GM12873 (cell line): Measurements from ENCODE around the gene FAU.

ENCODE experiments used
- TF ChIP-seq, protein P1 (sequence below): IDR thresholded peaks from 2 replicates; pipeline ENCODE4 v1.5.1; 2012; ENCODE audit warnings: low read depth, mild to moderate bottlenecking, moderate library complexity, low read length, control low read depth; ENCODE audit not compliant: insufficient read depth; ENCODE audit errors: missing control alignments

FAU gene

DNA sequence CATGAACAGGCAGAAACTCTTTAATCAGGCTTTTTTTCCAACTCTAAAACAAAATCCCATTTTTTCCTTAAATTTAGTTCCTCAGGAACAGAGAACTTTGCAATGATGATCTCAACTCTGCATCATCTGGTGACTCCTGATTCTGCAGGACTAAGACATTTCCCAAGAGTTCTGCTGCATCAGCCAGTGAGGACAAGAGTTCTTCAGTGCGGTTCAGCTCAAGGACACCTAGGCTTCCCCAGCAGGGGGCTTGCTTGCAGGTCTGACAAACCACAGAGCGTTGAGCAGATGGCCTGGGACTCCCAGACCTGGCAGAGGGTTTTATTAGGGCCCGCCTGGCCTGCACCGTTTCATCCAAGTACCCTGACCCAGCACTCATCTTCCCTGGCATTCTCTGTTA lies 44.5 kb downstream of the FAU start:
- TF ChIP-seq, protein P1, sequence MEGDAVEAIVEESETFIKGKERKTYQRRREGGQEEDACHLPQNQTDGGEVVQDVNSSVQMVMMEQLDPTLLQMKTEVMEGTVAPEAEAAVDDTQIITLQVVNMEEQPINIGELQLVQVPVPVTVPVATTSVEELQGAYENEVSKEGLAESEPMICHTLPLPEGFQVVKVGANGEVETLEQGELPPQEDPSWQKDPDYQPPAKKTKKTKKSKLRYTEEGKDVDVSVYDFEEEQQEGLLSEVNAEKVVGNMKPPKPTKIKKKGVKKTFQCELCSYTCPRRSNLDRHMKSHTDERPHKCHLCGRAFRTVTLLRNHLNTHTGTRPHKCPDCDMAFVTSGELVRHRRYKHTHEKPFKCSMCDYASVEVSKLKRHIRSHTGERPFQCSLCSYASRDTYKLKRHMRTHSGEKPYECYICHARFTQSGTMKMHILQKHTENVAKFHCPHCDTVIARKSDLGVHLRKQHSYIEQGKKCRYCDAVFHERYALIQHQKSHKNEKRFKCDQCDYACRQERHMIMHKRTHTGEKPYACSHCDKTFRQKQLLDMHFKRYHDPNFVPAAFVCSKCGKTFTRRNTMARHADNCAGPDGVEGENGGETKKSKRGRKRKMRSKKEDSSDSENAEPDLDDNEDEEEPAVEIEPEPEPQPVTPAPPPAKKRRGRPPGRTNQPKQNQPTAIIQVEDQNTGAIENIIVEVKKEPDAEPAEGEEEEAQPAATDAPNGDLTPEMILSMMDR, result no peak

DNA sequence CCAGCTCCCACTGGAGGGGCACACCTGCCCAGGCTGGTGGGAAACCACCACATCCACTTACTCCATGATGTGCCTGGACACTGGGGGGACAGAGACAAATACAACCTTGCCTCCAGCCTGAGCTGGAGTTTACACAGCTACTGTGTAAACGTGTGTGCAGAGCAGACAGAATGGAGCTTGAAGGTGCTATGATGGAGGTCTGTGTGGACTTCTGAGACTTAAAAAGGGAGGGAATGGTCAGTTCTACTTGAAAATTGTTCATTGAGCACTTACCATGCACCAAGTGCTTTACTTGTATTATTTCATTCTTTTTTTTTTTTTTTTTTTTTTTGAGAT lies 49.3 kb downstream of the FAU start:
- TF ChIP-seq, protein P1, result no peak

DNA sequence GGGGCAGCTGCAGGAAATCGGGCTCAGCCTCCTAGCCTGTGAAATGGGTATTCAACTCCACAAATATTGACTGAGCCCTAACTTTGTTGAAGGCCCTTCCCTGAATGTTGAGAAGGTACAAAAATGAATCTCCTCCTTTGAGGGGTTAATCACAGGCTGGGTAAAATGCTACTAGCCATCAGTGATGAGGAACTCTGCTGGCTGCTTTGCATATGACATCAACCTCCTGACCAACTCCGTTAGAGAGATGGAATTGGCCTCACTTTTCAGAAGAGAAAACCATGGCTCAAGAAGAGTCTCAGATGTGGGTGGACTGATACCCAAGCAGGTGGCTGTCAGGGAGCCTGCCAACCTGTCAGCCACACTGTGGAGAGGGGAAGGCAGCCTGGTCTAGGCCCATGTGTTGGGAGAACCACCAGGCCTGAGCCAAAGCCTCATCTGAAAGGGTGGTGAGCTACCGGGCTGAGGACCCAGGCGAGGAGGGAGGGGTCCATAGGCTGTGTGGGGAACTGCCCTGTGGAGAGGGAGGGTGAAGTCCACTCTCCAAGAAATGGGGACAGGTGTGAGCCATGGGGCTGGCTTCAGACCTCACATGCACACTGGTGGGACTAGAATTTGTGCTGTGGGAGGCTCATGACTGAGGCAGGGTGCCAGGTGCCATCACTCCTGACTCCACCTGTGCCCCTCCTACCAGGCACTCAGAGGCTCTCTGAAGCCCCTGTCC lies 49.9 kb downstream of the FAU start:
- TF ChIP-seq, protein P1, result no peak
